ENCODE results near the gene USH1G.

The USH1G gene

GRCh38 chr17:74954665-74955421 is 31.8 kb upstream of the USH1G start:
- DNase-seq (ENCODE audit: extremely low read depth in 1 of 2, low read depth in 1 of 2), result no peak

DNA sequence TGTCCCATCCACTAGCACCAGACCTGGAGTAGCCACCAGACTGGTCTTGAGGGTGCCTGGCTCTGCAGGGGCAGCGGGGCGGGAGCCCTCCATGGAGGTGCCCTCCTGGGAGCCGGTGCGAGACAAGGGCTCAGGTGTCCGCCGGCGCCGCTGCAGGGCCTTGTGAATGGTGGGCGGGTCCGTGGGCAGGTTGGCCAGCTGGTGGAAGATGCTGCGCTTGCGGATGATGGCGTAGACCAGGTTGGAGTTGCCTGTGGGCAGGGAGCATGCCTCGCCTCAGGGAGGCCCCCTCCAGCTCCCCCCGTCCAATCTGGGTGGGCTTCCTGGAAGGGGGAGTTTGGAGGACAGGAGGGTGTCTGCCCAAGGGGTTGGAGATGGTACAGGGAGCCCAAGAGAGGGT is 31.1 kb upstream of the USH1G start:
- no peak for DNase-seq (ENCODE audit: extremely low read depth in 1 of 2, low read depth in 1 of 2)

GRCh38 chr17:74953134-74953687 is 30.2 kb upstream of the USH1G start:
- DNase-seq (ENCODE audit: extremely low read depth in 1 of 2, low read depth in 1 of 2), result no peak

DNA sequence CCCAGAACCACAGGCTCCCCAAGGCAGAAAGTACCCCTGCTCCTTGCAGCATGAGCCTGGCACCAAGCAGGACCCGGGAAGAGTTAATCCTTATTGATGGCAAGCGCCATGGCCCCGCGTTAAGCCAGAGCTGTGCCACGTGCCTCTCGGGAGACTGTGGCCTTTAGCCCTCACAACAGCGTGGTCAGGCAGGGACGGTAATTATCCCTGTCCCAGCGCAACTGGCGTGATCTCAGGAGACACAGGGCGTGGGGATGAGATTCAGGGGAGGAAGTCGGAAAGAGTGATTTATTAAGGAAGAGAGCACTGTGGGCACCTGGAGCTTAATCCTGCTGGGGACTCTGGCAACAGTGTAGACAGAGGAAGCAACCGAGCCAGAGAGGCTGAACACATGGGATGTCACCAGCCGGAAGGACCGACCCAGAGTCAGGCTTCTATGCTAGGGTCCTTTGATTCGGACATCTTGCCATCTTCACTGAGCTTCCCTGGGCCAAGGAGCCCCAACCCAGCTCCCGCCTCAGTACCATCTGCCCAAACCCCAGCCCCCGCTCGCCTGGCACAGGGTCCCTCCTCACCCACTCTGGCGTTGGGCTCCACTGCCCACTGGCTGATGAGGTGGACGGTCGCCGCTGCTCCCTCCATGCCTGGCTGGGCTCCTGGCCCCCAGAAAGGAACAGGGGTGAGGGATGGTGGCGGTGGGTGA is 29.5 kb upstream of the USH1G start:
- no peak for DNase-seq (ENCODE audit: extremely low read depth in 1 of 2, low read depth in 1 of 2)

DNA sequence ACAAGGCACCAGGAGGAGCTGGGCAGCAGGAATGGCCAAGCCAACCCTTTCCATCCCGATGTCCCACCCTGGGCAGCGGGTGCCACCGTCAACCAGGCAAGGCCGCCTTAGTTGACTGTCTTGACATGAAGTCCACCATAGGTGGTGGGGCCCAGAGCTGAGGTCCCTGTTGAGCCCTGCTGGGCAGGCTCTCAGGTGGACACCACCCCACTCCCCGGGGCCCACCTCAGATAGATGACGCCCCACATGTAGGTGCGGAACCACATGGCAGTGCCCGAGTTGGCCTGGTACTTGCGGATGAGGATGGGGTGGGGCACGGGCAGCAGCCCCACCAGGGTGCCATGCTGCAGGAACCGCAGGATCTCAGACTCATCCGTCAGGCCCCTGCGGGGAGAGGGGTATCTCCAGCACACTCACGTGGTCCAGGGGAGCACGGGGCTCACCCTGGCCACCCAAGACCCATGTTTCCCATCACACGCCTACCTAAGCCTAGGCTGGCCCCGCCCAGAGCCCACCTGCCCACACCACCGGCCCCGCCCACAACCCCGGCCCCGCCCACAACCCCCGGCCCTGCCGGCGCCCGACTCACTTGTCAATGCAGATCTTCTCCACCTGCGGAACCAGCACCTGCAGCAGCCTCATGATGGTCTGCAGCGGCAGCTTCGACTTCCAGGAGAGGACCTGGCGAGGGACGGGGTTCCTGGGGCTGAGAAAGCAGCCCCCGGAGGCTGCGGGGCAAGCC is 28.8 kb upstream of the USH1G start:
- no peak for DNase-seq (ENCODE audit: extremely low read depth in 1 of 2, low read depth in 1 of 2)

DNA sequence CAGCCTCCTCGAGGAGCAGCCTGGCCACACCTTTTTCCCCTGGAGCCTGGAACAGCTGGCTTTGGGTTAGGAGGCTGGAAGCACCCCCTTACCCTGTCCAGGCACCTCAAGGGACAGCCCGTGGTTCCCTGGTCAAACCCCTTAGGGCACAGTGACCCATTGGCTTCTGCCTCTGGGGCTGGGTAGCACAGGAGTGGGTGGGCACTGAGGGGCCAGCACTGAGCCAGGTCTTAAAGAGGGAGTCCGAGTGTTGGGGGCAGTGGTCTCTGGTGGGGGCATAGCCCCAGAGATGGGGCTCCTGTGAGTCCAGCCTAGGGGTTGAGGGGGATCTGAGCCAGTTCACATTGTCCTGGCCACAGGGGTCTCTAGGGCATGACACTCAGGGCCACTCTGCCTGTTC is 28.0 kb upstream of the USH1G start:
- DNase-seq (ENCODE audit: extremely low read depth in 1 of 2, low read depth in 1 of 2), result no peak

DNA sequence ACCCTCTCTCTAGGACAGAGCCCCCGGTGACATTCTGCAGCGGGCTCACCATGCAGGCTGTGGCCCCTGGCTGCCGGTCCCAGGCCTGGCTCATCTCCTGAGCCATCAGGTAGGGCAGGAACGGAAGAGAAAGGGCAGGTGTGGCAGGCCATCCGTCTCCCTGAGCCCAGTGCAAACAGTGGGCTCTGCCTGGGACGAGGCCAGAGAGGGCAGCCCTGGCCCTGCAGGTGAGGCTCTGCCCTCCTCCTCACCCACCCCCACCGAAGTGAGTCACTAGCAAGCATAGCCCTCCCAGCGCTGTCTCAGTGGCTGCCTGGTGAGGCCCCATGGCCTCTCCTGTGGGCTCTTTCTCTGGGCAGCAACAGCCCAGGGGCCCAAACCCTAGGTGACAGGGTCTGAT is 27.2 kb upstream of the USH1G start:
- no peak for DNase-seq (ENCODE audit: extremely low read depth in 1 of 2, low read depth in 1 of 2)

DNA sequence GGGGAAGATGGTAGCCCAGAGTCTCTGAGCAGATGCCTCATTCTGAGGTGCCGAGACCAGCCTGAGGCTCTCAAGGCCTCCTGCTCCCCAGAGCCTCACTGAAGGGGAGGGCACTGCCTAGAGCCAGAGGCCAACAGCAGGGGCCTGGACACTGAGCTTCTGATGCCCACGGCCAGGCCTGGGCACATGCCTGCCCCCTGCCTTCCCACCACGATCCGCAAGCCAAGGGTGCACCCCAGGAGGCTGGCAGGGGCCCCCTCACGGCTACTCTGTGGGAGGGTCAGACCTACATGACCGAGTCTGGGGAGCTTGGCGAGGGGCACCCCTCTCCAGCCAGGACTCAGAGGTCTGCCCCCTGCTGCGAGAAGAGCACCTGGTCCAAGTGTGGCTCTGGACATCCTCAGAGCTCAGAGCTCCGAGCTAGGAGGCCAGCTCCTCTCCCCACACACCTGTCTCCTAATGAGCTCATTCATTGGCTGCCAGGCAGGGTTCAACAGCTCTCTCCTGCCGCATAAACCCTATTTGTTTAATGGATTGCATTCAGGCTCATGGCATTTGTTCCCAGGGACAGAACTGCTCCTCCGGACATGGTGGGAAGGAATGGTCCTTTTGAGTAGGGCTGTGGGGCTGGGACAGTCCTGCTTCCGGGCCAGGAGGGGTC is 26.5 kb upstream of the USH1G start:
- no peak for DNase-seq (ENCODE audit: extremely low read depth in 1 of 2, low read depth in 1 of 2)

GRCh38 chr17:74947041-74947754 is 24.1 kb upstream of the USH1G start:
- DNase-seq (ENCODE audit: extremely low read depth in 1 of 2, low read depth in 1 of 2), result no peak

DNA sequence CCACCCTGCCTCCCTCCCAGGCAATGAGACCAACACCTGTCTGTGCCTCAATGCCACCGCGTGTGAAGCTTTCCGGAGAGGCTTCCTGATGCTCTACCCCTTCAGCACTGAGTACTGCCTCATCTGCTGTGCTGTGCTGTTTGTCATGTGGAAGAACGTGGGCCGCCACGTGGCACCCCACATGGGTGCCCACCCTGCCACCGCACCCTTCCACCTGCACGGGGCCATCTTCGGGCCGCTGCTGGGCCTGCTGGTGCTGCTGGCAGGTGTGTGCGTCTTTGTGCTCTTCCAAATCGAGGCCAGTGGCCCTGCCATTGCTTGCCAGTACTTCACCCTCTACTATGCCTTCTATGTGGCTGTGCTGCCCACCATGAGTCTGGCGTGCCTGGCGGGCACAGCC is 23.6 kb upstream of the USH1G start:
- no peak for DNase-seq (ENCODE audit: extremely low read depth in 1 of 2, low read depth in 1 of 2)

GRCh38 chr17:74945543-74945942 is 22.5 kb upstream of the USH1G start:
- DNase-seq (ENCODE audit: extremely low read depth in 1 of 2, low read depth in 1 of 2), result no peak

- no peak for DNase-seq (ENCODE audit: extremely low read depth in 1 of 2, low read depth in 1 of 2)
Measured at GRCh38 chr17:74943808-74944522, 20.9 kb upstream of the USH1G start.

- DNase-seq (ENCODE audit: extremely low read depth in 1 of 2, low read depth in 1 of 2), result no peak
Measured at GRCh38 chr17:74941128-74941725, 18.2 kb upstream of the USH1G start.

- DNase-seq (ENCODE audit: extremely low read depth in 1 of 2, low read depth in 1 of 2), result no peak
Measured at GRCh38 chr17:74939534-74939933, 16.5 kb upstream of the USH1G start.

DNA sequence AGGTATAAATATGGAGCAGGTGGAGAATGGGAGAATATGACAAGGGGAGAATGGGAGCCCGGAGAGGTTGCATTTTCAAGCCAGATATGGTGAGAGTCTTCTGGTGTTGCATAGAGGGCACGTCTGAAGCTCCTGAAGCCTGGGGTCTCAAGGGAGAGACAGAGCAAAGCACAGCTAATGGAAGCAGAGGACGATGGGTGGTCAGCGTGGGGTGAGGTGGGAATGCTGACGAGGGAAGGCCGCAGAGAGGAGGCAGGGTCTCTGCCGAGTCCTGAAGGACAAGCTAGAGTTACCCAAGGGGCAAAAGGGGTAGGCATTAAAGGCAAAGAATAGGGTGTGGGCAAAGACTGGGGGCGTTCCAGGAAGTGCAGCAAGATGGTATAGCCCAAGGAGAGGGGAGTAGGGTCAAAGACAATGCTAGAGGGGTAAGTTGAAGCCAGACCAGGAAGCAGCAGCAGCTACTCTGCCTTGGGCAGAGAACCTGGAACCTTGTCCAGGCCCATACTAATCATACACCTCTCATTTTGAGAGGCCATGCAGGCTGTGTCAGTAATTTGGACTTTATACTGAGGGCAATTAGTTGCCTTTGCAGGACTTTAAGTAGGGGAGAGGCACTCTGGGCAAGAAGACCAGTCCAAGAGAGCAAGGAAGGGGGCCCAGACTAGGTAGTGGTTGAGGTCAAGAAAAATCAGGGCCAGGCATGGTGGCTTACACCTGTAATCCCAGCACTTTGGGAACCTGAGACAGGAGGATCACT is 15.3 kb upstream of the USH1G start:
- DNase-seq (ENCODE audit: extremely low read depth in 1 of 2, low read depth in 1 of 2), result no peak

GRCh38 chr17:74937064-74938051 is 14.3 kb upstream of the USH1G start:
- DNase-seq (ENCODE audit: extremely low read depth in 1 of 2, low read depth in 1 of 2), result no peak

GRCh38 chr17:74936470-74936799 is 13.4 kb upstream of the USH1G start:
- no peak for DNase-seq (ENCODE audit: extremely low read depth in 1 of 2, low read depth in 1 of 2)

Data from activated CD8-positive, alpha-beta memory T cell treated with anti-CD3 and anti-CD28 coated beads for 1 hour (primary cell).